ENCODE data around the gene INPP4B. TPM values are rescaled to one million over a fixed set of nuclear protein-coding genes. Genes with fewer than 3 reads are reported as not detected.
A peak's percentile ranks its signal among the peaks of the same experiment; 100 is the strongest.
"Not testable (repeated sequence)": the region's sequence is repeated elsewhere in the genome, so short reads cannot be mapped to it uniquely, and the experiment has no call there.

Gene INPP4B
- total RNA-seq, 1 experiment from 2014 or later: 28.3 TPM

DNA sequence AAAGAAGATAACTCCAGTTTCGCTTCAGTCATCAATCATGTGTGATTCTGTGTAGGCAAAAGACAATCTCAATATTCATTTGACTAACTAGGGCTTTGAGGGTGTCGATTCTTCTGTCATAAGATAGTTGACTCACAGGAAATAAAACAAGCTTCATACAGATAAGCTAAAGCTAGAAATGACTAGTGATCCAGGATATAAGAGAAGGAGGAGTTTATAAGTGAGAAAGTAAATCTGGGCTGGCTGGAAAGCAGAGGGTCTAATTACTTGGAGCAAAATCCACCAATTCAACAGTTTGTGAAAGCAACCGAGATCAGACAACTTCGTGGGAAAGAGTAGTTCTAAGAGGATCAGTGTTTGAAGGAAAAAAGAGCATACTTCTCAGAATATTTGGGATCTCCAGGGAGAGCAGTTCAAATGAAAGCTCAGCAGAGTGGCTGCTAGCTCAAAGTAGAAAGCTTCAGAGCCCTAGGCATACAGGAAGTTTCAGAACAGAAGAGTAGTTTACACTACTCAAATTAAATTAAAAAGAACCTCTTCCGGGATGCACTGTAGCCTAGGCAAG lies 429.3 kb downstream of the INPP4B start:
- no peak for DNase-seq (ENCODE audit: low read depth)
- in situ Hi-C loops (cut with HindIII; ENCODE audit: low pct_unique_long_range_greater_than_20kb, low sequenced_read_pairs): no loop called here

DNA sequence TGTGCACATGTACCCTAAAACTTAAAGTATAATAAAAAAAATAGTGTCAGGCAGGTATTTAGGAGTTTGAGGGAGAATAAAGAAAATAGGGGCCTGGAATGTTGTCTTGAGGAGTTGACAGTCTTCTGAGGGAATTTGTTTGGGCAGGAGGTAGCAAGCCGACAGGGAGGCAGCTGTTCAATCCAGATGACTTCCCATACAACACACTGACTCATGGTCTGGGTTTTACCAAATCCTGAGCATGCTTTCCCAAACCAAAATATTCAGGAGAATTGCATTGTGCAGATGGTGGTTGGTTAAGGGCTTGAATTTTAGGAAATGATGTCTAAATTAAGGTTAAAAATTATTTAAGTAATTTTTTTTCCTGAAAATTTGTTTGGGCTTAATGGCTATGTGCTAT lies 430.0 kb downstream of the INPP4B start:
- in situ Hi-C loops (cut with HindIII; ENCODE audit: low pct_unique_long_range_greater_than_20kb, low sequenced_read_pairs): no loop called here
- no peak for DNase-seq (ENCODE audit: low read depth)

DNA sequence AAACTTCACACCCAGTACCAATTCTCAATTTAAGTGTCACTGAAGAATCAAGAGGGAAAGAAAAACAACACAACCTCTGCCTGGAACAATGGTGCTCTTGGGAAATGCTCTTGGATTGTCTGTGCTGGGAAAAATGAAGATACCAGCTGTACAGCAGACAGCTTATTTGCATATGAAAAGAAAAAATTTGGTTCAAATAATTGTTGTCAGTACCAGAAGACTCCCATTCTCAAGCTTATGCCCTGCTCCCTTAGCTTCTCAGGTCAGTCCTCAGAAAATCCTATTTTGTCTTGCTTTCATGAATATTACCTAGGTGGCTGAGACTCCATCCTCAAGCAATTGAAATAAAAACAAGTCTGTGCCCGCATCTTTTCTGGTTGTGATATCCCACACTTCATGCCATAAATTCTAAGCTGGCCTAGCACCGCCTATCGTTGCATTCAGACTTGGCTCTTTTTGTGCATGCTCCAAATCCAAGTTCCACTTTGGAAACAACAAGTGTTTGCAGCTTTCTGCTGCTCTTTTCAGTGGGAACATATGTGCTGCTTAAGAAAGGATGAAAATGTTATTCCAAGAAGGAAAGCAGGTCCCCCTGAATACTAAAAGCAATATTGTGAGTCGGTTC lies 431.6 kb downstream of the INPP4B start:
- DNase-seq (ENCODE audit: low read depth): no peak
- in situ Hi-C loops (cut with HindIII; ENCODE audit: low pct_unique_long_range_greater_than_20kb, low sequenced_read_pairs): no loop called here

DNA sequence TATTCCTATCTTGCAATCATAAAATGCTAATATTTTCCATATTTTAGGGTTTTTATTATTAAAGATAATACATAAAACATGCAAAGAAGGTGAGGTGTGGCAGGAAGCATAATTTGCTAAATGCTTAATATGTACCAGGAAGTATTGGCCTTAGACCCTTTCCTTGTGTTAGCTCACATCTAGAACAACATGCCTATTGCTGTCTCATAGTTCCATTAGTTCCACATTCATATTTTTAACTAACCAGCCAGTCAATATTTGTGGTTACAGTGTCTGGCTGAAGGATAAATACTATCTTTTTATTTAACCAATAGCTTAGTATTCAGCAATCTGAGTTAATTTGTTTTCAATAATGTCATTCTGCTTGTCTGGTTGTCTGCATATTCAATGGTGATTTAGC lies 432.6 kb downstream of the INPP4B start:
- in situ Hi-C loops (cut with HindIII; ENCODE audit: low pct_unique_long_range_greater_than_20kb, low sequenced_read_pairs): no loop called here

DNA sequence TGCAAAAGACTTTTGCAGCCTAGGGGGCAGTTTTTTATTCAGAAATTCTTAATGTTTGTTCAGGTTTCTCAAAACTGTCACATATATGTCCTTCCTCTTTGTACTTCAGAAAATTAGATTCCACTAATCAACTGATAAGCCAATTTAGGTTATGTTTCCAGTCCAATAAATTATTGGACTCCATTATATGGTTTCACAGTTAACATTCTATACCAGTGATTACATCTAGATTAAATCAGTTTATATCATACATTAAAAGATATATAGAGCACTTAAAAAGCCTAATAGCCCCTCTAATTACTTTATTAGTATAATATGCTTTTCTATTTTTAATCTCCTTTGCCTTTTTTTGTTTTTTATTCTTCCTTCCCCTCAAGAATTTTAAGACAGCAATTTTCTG lies 434.1 kb downstream of the INPP4B start:
- no peak for DNase-seq (ENCODE audit: low read depth)

More for the DNA sequence above, 432.6 kb downstream of the INPP4B start:
- DNase-seq (ENCODE audit: low read depth): no peak

DNA sequence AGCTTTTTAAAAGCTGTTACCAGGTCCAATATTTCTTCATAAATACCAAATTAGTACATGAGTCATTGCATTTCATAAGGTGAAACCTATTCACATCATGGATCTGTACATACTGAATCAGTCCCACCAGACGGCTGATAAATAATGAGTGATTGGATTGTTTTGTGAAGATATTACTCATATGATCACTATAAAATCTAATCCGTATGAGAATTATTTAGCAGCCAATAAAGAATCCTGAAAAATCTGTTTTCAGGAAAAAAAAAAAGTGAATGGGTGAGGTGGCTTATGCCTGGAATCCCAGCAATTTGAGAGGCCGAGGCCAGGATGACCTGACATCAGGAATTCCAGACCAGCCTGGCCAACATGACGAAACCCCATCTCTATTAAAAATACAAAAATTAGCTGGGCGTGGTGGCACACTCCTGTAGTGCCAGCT lies 438.1 kb downstream of the INPP4B start:
- in situ Hi-C loops (cut with HindIII; ENCODE audit: low pct_unique_long_range_greater_than_20kb, low sequenced_read_pairs): no loop called here

More for the DNA sequence above, 434.1 kb downstream of the INPP4B start:
- in situ Hi-C loops (cut with HindIII; ENCODE audit: low pct_unique_long_range_greater_than_20kb, low sequenced_read_pairs): no loop called here

DNA sequence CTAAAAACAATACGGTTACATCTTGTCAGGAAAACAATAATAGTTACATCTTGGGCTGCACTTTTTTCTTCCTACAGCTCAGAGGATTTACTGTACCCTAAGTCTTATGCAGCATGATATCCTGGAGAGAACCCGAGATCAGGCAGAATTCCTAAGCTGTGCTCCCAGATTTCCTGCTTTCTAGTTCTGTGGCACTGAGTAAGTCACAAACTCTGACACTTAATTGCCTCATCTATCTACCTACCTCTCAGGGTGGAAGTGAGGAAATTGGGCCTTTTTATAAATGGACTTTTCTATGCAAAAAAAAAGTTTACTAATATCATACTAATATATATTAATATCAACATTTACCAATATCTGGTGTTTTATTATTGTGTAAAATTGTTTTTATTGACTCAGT lies 438.5 kb downstream of the INPP4B start:
- DNase-seq (ENCODE audit: low read depth): no peak
- in situ Hi-C loops (cut with HindIII; ENCODE audit: low pct_unique_long_range_greater_than_20kb, low sequenced_read_pairs): no loop called here

More for the DNA sequence above, 438.1 kb downstream of the INPP4B start:
- peak; percentile 74 for DNase-seq (ENCODE audit: low read depth)

DNA sequence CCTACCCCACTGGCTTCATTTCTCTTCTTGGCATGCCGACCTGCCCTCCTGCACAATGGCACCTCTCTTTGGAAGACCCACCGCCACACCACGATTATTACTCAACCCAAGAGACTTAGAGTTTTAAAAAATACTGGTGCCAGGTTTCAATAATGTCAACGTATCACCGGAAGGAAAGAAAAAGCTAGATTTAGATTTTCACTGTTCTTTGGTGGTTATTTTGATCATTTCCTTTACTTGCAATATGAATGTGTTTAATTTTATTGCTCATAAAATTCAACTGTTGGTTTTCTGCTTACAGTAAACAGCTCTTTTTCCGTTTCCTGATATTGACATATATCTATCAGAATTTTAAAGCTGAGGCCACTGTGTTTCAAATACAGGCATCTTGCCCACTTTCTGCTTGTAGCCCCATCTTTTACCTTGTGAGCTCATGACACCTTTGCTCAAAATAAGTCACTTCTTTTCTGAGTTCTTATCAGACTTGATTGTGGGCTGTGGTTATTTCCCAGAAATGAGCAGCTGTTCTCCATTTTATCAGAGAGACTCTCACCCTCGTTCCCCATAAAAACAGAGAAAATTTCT lies 439.1 kb downstream of the INPP4B start:
- DNase-seq (ENCODE audit: low read depth): no peak

DNA sequence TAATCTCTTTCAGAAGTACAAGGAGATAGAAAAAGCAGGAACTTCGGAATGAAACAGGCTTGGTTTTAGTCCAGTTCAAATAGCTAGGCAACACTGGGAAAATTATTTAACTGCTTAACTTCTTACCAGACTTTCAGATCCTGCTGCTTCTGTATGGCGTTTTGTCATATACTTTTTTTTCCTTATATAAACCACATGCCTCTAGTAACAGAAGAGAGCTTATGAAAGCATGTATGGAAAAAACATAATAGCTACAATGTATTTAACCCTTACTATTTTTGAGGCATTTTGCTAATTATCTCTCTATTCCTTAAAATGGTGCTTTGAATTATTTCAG lies 439.6 kb downstream of the INPP4B start:
- in situ Hi-C loops (cut with HindIII; ENCODE audit: low pct_unique_long_range_greater_than_20kb, low sequenced_read_pairs): no loop called here
- DNase-seq (ENCODE audit: low read depth): no peak

More for the DNA sequence above, 439.1 kb downstream of the INPP4B start:
- in situ Hi-C loops (cut with HindIII; ENCODE audit: low pct_unique_long_range_greater_than_20kb, low sequenced_read_pairs): no loop called here

DNA sequence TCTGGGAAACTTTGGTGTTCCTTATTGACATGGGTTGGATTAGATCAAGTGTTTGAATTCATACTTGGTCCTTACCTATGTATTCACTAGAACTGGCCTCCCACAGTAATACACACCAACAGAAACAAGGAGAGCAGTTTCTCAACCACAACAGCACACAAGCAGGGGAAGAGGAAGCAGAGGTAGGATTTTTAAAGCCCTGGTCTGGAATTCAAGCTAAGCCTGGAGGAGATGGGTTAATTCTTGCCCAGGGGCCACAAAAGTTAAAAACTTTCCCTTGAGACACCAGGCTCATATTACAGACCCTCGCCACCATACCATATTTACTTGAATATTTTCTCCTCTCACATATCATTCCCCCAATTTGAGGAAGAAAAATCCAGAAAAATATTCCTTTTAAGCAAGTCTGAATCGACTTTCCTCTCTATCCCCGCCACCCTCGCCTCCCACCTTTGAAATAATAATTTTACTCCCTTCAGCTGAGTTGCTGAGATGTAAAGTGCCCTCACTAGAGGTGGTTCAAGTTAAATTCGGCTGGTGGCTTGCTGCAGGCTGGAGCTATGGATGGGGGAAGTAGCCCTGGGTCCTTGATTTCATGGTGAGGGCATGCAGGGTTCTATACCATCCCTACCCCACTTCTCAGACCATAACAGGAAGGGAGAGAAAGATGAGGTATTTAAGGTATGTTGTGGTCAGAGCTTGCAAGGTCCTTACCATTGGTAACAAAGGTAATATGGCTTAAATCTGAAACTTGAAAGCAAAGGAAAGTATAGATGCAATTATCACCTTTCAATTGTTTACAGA lies 440.2 kb downstream of the INPP4B start:
- in situ Hi-C loops (cut with HindIII; ENCODE audit: low pct_unique_long_range_greater_than_20kb, low sequenced_read_pairs): no loop called here
- DNase-seq (ENCODE audit: low read depth): peak; percentile 57

DNA sequence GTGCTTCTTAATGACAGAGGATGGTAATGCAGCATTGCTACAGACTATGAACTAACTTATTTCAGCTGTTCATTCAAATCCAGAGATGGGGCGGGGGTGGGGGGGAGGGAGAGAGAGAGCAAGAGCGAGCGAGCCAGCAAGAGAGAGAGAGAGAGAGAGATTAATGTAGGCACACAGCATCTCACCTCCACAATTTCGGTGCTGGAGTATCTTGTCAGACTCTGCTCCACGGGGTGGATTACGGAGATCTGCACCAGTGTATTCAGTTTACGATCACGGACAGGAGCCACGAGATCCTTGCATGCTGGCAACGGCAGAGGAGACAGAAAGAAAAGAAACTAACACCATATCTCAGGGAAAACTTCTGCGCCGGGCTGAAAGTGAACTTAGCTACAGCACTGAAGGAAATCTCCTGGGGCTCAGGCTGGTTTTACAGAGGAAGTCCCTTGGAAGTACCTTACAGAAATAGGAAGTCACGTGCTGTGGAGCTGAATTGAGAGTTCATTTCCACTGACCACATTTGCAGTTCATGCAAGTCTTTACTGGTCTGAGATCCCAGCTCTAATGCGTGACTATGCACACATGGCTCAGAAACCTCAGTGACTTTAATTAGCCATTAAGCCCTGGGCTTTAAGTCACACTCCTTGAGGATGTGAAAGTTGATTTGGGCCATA lies 440.9 kb downstream of the INPP4B start:
- in situ Hi-C loops (cut with HindIII; ENCODE audit: low pct_unique_long_range_greater_than_20kb, low sequenced_read_pairs): no loop called here
- DNase-seq (ENCODE audit: low read depth): peak; percentile 85

DNA sequence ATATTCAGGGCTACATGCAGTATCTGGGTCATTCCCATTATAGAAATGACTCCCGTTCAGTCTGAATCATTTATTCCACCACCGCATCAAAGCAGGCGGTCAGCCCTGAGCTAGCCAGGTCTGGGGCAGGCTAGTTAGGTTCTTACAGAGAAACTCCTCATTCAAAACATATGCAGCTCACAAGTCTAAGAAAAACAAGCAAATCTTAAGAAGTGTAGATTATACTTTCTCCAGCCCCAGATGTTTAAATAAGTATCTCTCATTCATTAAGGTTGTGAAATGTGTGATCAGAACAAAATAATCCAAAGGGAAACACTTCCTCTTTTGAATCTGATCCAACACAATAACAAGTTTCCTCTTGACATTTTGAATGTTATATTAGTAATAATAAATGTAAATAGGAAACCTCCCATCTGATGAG lies 441.9 kb downstream of the INPP4B start:
- in situ Hi-C loops (cut with HindIII; ENCODE audit: low pct_unique_long_range_greater_than_20kb, low sequenced_read_pairs): no loop called here
- DNase-seq (ENCODE audit: low read depth): peak; percentile 59

DNA sequence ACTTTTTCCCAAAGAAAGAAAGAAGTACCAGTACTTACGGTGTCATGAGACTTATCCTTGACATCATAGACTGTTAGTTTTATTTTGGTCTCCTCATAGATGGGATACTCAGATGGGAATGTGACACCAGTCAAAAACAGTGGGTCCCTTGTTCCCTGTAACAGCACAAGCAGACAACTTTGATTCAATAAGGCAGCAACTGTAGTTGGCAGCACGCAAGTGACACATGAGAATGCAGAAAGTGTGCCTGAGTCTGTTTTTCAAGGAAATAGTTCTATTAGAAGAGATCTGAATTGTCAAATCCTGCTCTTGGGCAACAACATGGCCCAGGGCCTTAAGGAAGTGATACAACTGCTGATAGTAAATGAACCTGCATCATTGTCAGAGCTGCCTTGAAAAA lies 443.2 kb downstream of the INPP4B start:
- DNase-seq (ENCODE audit: low read depth): peak; percentile 74
- in situ Hi-C loops (cut with HindIII; ENCODE audit: low pct_unique_long_range_greater_than_20kb, low sequenced_read_pairs): no loop called here

DNA sequence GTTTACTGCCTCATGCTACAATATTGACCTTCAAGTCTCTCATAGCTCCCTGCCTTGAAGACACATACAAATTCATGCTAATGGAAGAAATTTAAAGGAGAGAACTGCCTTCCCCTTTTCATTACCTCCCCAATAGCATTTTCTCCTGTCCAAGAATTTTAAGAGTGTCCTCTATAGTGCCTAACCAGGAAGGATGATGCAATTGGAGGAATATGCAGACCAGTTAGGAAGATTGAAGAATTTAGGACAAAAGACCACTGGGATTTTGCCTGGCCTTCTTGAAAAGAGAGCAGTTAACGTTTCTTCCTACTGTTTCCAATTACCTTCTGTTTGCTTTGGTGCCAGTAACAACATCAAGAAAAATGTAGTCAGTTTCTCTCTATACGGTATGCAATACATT lies 443.9 kb downstream of the INPP4B start:
- peak; percentile 67 for DNase-seq (ENCODE audit: low read depth)
- in situ Hi-C loops (cut with HindIII; ENCODE audit: low pct_unique_long_range_greater_than_20kb, low sequenced_read_pairs): no loop called here

DNA sequence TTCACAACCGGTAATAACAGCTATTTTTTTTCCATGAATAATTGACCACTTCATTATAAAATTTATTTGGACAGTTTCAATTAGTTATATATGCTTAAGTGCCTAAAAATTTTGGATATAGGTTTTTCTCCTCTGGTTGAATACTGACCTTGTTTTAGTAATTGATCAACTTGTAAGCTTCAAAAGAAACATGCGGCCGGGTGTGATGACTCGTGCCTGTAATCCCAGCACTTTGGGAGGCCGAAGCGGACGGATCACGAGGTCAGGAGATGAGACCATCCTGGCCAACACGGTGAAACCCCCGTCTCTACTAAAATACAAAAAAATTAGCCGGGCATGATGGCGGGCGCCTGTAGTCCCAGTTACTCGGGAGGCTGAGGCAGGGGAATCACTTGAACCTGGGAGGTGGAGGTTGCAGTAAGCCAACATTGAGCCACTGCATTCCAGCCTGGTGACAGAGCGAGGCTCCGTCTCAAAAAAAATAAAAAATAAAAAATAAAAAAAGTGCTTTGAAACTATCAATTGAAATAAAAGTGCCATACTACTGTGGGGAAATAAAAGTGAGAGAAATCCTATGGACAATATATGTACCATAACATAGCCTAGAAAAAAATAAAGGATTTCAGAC lies 448.6 kb downstream of the INPP4B start:
- in situ Hi-C loops (cut with HindIII; ENCODE audit: low pct_unique_long_range_greater_than_20kb, low sequenced_read_pairs): not testable (repeated sequence)
- peak; percentile 81 for DNase-seq (ENCODE audit: low read depth)

DNA sequence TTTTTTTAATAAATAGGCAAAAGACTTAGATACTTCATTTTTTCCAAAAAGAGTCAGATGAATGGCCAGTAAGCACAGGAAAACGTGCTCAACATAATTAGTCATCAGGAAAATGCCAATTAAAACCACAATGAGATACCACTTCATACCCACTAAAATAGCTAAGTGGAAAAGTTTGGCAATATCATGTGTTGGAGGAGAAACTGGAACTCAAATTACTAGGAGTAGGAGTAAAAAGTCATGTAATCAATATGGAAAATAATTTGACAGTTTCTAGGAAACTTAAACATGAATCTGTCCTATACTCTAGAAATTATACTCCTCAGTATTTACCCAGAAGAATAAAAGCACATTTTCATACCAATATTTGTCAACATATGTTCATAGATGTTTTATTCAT lies 449.8 kb downstream of the INPP4B start:
- in situ Hi-C loops (cut with HindIII; ENCODE audit: low pct_unique_long_range_greater_than_20kb, low sequenced_read_pairs): no loop called here
- DNase-seq (ENCODE audit: low read depth): no peak

DNA sequence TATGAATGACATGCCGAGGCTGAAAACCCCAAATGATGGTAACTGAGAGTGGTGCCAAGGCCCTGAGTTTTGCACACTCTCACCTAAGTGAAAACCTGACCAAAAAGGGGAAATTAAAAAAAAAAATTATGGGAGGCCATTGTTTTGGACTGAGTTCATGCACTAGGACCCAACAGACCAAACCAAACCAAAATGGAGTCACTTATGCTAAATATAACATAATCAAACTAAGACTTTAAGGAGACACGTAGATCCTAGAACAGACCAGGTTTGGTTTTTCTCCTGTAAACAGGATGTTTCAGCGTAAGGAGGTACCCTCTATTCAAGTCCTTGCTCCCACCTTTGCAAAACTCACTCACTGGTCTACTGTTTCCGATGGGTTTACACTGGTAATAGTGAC lies 453.0 kb downstream of the INPP4B start:
- no peak for DNase-seq (ENCODE audit: low read depth)
- in situ Hi-C loops (cut with HindIII; ENCODE audit: low pct_unique_long_range_greater_than_20kb, low sequenced_read_pairs): no loop called here

DNA sequence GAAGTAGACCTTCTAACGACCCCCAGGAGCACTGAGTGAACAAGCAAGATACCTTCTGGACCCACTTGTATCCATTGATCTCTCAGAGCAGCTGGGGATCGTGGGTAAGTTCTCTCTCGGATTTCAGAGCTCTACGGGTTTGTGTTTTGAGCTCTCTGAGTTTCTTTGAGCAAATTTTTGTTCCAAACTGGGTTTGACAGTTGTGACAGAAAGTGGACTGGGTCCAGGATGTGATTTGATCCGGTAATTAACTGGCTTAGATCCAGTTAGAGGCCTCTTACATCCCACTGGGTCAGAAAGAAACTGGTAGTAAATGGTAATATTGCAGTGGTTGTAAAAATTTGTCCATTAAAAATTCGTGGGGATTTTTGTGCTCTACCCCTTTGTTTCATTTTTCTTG lies 459.2 kb downstream of the INPP4B start:
- in situ Hi-C loops (cut with HindIII; ENCODE audit: low pct_unique_long_range_greater_than_20kb, low sequenced_read_pairs): no loop called here
- no peak for DNase-seq (ENCODE audit: low read depth)

All from Caki2 (cell line).